Measurements from ENCODE around the gene C1orf167.

Gene C1orf167

DNA sequence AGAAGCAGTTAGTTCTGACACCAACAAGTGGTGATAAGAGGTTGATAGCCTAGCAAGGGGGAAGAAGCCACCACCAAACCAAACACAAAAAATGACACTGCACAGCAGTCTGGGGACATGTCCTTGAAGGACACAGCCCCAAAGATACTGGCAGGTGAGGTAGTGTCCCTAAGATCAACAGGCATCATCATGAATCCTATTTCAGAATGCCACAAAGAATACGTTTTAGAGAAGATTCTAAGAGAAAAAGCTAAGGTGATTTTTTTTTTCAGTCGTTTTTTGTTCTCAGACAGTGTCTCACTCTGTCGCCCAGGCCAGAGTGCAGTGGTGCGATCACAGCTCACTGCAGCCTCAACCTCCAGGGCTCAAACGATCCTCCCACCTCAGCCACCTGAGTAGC, 24.2 kb downstream of the C1orf167 start:
- Histone ChIP-seq H3K27me3 (ENCODE audit: low read length) (no peaks in the 10 kb centered on the region), H3K9me3 (ENCODE audit: insufficient read depth, low read length) (no peaks in the 10 kb centered on the region), H3K9me2 (replicated peaks; ENCODE audit: insufficient read depth, low read length) (no peaks in the 10 kb centered on the region), H3K4me3 (ENCODE audit: insufficient read depth, low read length, poor library complexity, severe bottlenecking) (no peak overlapping the region), H3K27ac (ENCODE audit: low read depth, low read length) (no peak overlapping the region), H3F3A (ENCODE audit: insufficient read depth) (no peaks in the 10 kb centered on the region), H3K79me2 (ENCODE audit: insufficient read depth, low read length) (no peaks in the 10 kb centered on the region), H3K9ac (ENCODE audit: low read length) (no peak overlapping the region), H3K36me3 (ENCODE audit: low read length) (no peaks in the 10 kb centered on the region), H4K20me1 (ENCODE audit: low read depth, low read length) (no peaks in the 10 kb centered on the region), H3K4me2 (ENCODE audit: low read depth, low read length, poor library complexity, severe bottlenecking) (no peak overlapping the region), H2AFZ (ENCODE audit: low read depth, low read length, severe bottlenecking) (no peak overlapping the region)
- TF ChIP-seq, protein P1, sequence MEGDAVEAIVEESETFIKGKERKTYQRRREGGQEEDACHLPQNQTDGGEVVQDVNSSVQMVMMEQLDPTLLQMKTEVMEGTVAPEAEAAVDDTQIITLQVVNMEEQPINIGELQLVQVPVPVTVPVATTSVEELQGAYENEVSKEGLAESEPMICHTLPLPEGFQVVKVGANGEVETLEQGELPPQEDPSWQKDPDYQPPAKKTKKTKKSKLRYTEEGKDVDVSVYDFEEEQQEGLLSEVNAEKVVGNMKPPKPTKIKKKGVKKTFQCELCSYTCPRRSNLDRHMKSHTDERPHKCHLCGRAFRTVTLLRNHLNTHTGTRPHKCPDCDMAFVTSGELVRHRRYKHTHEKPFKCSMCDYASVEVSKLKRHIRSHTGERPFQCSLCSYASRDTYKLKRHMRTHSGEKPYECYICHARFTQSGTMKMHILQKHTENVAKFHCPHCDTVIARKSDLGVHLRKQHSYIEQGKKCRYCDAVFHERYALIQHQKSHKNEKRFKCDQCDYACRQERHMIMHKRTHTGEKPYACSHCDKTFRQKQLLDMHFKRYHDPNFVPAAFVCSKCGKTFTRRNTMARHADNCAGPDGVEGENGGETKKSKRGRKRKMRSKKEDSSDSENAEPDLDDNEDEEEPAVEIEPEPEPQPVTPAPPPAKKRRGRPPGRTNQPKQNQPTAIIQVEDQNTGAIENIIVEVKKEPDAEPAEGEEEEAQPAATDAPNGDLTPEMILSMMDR (IDR thresholded peaks at IDR 0.05; ENCODE audit: insufficient read depth, low read length, poor library complexity, severe bottlenecking) = no peak
- TF ChIP-seq EZH2phosphoT487 (conservative IDR thresholded peaks at IDR 0.05; ENCODE audit: low read length) = no peak

DNA sequence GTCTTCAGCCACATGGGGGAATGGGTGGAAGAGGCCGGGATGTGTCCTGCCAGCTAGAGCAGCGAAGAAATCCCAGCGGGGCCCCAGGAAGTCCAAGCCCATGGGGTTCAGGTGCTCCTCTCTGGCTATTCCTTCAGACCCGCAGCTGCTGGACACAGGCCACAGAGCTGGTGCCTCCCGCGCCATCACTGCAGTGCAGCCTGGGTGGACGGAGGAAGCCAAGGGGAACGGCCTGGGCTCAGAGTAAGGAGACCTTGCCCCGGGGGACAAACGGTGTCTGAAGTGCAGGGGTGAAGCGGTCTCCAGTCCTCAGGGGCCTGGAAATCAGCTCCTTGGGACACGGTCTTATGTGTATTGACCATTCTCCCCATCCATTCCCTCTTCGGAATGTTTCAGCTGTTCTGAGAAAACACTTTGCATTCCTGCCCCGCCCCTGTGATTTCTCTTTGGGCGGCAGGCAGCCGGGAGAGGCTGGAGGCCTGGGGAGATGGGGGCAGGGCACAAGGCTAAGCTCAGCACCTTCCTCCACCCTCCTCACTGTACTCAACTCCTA, 25.3 kb downstream of the C1orf167 start:
- H3K27ac ChIP-seq (ENCODE audit: low read depth, low read length) = no peak overlapping the region
- H3K4me2 ChIP-seq (ENCODE audit: low read depth, low read length, poor library complexity, severe bottlenecking) = no peak overlapping the region

DNA sequence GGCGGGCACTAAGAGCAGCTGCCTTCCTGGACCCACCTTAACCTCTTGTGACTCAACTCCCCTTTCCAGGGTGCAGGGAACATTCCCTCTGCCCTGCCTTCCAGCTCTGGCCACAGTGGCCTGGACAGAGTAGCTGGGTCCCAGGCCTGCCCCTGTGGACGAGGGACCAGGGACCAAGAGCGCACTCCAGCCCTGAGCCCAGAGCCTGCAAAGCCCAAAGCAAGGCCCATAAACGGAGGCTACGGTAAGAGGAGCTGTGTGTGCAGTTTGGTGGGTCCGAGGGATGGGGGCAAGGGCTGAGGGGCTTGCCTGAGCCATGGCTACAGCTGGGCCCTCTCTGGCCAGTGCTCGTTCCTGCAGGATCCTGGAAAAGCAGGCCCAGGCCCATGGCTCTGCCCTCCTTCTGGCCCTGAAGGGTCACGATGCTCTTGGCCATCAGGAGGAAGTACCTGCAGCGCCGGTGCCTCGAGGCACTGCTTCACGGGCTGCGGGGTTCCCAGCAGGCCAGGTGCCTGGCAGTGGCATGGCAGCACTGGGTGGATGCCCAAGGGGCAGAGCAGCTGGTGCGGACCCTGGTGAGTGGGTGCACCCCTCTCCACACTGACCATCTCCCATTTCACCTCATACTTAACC, 25.9 kb downstream of the C1orf167 start:
- Histone ChIP-seq H3K9me2 (replicated peaks; ENCODE audit: insufficient read depth, low read length) (no peaks in the 10 kb centered on the region), H3K27me3 (ENCODE audit: low read length) (no peaks in the 10 kb centered on the region), H3K4me3 (ENCODE audit: insufficient read depth, low read length, poor library complexity, severe bottlenecking) (no peak overlapping the region), H3K4me2 (ENCODE audit: low read depth, low read length, poor library complexity, severe bottlenecking) (no peak overlapping the region), H3K9me3 (ENCODE audit: insufficient read depth, low read length) (no peaks in the 10 kb centered on the region), H3K27ac (ENCODE audit: low read depth, low read length) (no peak overlapping the region), H2AFZ (ENCODE audit: low read depth, low read length, severe bottlenecking) (no peak overlapping the region), H3K36me3 (ENCODE audit: low read length) (no peaks in the 10 kb centered on the region), H3F3A (ENCODE audit: insufficient read depth) (no peaks in the 10 kb centered on the region), H4K20me1 (ENCODE audit: low read depth, low read length) (no peaks in the 10 kb centered on the region), H3K79me2 (ENCODE audit: insufficient read depth, low read length) (no peaks in the 10 kb centered on the region), H3K9ac (ENCODE audit: low read length) (no peak overlapping the region)
- TF ChIP-seq, protein P1 (IDR thresholded peaks at IDR 0.05; ENCODE audit: insufficient read depth, low read length, poor library complexity, severe bottlenecking) = no peak
- TF ChIP-seq EZH2phosphoT487 (conservative IDR thresholded peaks at IDR 0.05; ENCODE audit: low read length) = no peak

More for the DNA sequence above, 25.3 kb downstream of the C1orf167 start:
- no peaks in the 10 kb centered on the region for H4K20me1 ChIP-seq (ENCODE audit: low read depth, low read length)
- H3K9me3 ChIP-seq (ENCODE audit: insufficient read depth, low read length) = no peaks in the 10 kb centered on the region
- H3K9me2 ChIP-seq (replicated peaks; ENCODE audit: insufficient read depth, low read length) = no peaks in the 10 kb centered on the region
- H3K79me2 ChIP-seq (ENCODE audit: insufficient read depth, low read length) = no peaks in the 10 kb centered on the region
- no peaks in the 10 kb centered on the region for H3K27me3 ChIP-seq (ENCODE audit: low read length)
- H2AFZ ChIP-seq (ENCODE audit: low read depth, low read length, severe bottlenecking) = no peak overlapping the region
- H3K9ac ChIP-seq (ENCODE audit: low read length) = no peak overlapping the region
- H3K4me3 ChIP-seq (ENCODE audit: insufficient read depth, low read length, poor library complexity, severe bottlenecking) = no peak overlapping the region
- no peaks in the 10 kb centered on the region for H3K36me3 ChIP-seq (ENCODE audit: low read length)
- no peak for TF ChIP-seq EZH2phosphoT487 (conservative IDR thresholded peaks at IDR 0.05; ENCODE audit: low read length)
- TF ChIP-seq, protein P1 (IDR thresholded peaks at IDR 0.05; ENCODE audit: insufficient read depth, low read length, poor library complexity, severe bottlenecking) = no peak
- no peaks in the 10 kb centered on the region for H3F3A ChIP-seq (ENCODE audit: insufficient read depth)
